OCI-LY7 (cell line): ENCODE results near the gene USH1C. TPM values are rescaled to one million over a fixed set of nuclear protein-coding genes. Genes with fewer than 3 reads are reported as not detected.
A peak's percentile ranks its signal among the peaks of the same experiment; 100 is the strongest.

Experiments used
- BruUV-seq: library from RNA; stranded (reverse); fragments of 400-500 nt; replicated peaks from 2 replicates; lab custom pipeline; 2021; lab: Mats Ljungman, UMichigan
- CTCF ChIA-PET: fragments of 300-600 bp; sonication (Branson Sonifier 250); formaldehyde crosslinking; loops from one replicate; lab custom pipeline; 2022; ENCODE audit warnings: antibody characterized with exemption; ENCODE audit not compliant: unreplicated experiment; lab: Charles Lee
- POLR2A ChIA-PET: fragments of 300-600 bp; sonication (Branson Sonifier 250); formaldehyde crosslinking; loops from one replicate; lab custom pipeline; 2022; ENCODE audit warnings: antibody characterized with exemption; lab: Charles Lee
- DNase-seq: peaks from one replicate; pipeline ENCODE4 v3.0.0-alpha.2; 2015; ENCODE audit warnings: low spot score
- H2AFZ ChIP-seq: fragments of 200-600 bp; sonication (generic), shearing (Covaris generic); 2 replicates; pipeline ENCODE4 v1.6.1; 2014; ENCODE audit warnings: mild to moderate bottlenecking, antibody characterized with exemption, low read length, moderate library complexity
- H3K27ac ChIP-seq: fragments of 200-600 bp; sonication (generic); 2 replicates; pipeline ENCODE4 v1.5.1; 2014; ENCODE audit warnings: mixed run types, low read depth, mild to moderate bottlenecking, moderate library complexity, low read length, inconsistent platforms; ENCODE audit not compliant: poor library complexity, severe bottlenecking
- H3K36me3 ChIP-seq: fragments of 200-600 bp; sonication (generic); 2 replicates; pipeline ENCODE4 v1.6.1; 2014; ENCODE audit warnings: mild to moderate bottlenecking, antibody characterized with exemption, low read length, moderate library complexity, mixed read lengths; ENCODE audit not compliant: insufficient read depth
- H3K4me1 ChIP-seq: fragments of 200-600 bp; sonication (generic); 2 replicates; pipeline ENCODE4 v1.5.1; 2014; ENCODE audit warnings: mild to moderate bottlenecking, low read length; ENCODE audit not compliant: insufficient read depth, poor library complexity, severe bottlenecking
- H3K4me2 ChIP-seq: fragments of 200-600 bp; sonication (generic); 2 replicates; pipeline ENCODE4 v1.6.1; 2014; ENCODE audit warnings: mild to moderate bottlenecking, low read length
- H3K4me3 ChIP-seq: fragments of 200-600 bp; sonication (generic); 2 replicates; pipeline ENCODE4 v1.5.1; 2014; ENCODE audit warnings: mild to moderate bottlenecking, low read depth, low read length; ENCODE audit not compliant: poor library complexity, severe bottlenecking
- H3K79me2 ChIP-seq: fragments of 200-600 bp; sonication (generic); 2 replicates; pipeline ENCODE4 v1.6.1; 2016; ENCODE audit warnings: low read depth, mild to moderate bottlenecking, low read length, moderate library complexity, mixed read lengths; ENCODE audit not compliant: insufficient read depth
- H3K9me2 ChIP-seq: fragments of 200-600 bp; sonication (generic); 2 replicates; pipeline ENCODE4 v1.6.1; 2016; ENCODE audit warnings: mild to moderate bottlenecking, low read length, mixed read lengths; ENCODE audit not compliant: insufficient read depth
- H3K9me3 ChIP-seq: fragments of 200-600 bp; sonication (generic); 2 replicates; pipeline ENCODE4 v1.6.1; 2014; ENCODE audit warnings: mild to moderate bottlenecking, mixed run types, low read length, mixed read lengths
- H4K20me1 ChIP-seq: fragments of 200-600 bp; sonication (generic); 2 replicates; pipeline ENCODE4 v1.6.1; 2014; ENCODE audit warnings: mild to moderate bottlenecking, antibody characterized with exemption, low read length, moderate library complexity, mixed read lengths; ENCODE audit not compliant: insufficient read depth
- EZH2phosphoT487 ChIP-seq: fragments of 200-600 bp; sonication (generic); IDR thresholded peaks from 2 replicates; pipeline ENCODE4 v1.6.1; 2018; ENCODE audit warnings: low read depth, borderline replicate concordance, mild to moderate bottlenecking, mixed run types, antibody characterized with exemption, low read length, moderate library complexity, mixed read lengths
- intact Hi-C: fragments of 100-400 bp; cut with micrococcal nuclease; formaldehyde crosslinking; loops from one replicate; pipeline ENCODE4 v1.10.0; 2022; ENCODE audit not compliant: unreplicated experiment
- total RNA-seq, 2 experiments: library from RNA; depleted of rRNA in 1 of 2; stranded (reverse); fragments of >200 nt in 1 of 2; shearing (Covaris generic) in 1 of 2; gene quantifications; 2 replicates each; pipeline ENCODE4 v1.2.3, GENCODE V29; 2014 to 2022
- TF ChIP-seq, protein P1 (sequence below): fragments of 200-600 bp; sonication (generic); conservative IDR thresholded peaks from 2 replicates; pipeline ENCODE4 v1.5.1; 2014; ENCODE audit warnings: mild to moderate bottlenecking, antibody characterized with exemption, low read length, moderate library complexity, mixed read lengths

The USH1C gene
- total RNA-seq, 2 experiments from 2014 or later, result not detected

DNA sequence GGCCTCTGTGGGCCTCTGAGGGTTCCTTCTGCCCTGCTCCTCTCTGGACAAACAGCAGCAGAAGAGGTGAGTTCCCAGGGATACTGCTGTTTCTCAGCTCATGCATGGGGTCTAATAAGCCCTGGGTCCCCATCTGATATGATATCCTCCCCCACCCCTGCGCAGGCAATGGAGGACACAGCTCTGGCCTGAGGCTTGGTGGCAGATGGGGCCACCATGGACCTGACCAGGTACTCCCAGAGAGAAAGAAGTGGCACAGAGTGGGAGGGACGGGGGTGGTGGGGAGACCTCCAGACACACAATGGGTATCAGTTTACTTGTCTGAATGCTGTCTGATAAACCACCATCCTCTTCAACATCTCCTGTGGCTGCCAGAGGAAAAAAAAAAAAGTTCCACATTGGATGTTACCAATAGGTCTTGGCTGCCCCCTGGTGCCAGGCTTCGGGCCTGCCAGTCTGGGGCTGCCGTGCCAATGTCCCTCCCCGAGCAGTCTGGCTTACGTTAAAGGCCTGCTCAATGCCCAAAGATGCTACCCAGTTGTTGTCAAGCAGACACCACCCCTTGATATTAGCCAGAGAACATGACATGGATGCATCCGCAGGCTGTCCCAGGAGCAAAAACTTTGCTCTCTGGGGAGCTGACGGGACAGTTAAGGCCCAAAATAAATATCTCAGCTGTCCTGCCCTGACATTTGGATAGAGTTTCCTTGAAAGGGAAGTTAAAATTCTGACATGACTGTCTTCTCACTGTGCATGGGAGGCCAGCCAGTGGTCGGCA lies 39.7 kb downstream of the USH1C start:
- H3K27ac ChIP-seq, result no peak overlapping the region
- no peaks in the 10 kb centered on the region for H3K36me3 ChIP-seq
- ChIA-PET CTCF (interaction anchor here (0.6 to 1.3 kb wide), 3 partner anchors 16 to 122 kb away, joined by 3 to 6 read pairs (median 3); no protein-coding TSS in a partner anchor), POLR2A (no interaction called here)
- no peaks in the 10 kb centered on the region for H4K20me1 ChIP-seq
- H3K9me2 ChIP-seq, result no peaks in the 10 kb centered on the region
- H3K79me2 ChIP-seq, result no peaks in the 10 kb centered on the region
- peak; percentile 81 for DNase-seq
- intact Hi-C loops, result loop anchor here (1.0 kb wide), 3 partner anchors 120 to 274 kb away; no protein-coding TSS in a partner anchor
- no peak overlapping the region for H2AFZ ChIP-seq
- H3K4me3 ChIP-seq, result no peak overlapping the region
- no TSS peak for BruUV-seq
- H3K9me3 ChIP-seq, result no peaks in the 10 kb centered on the region
- no peaks in the 10 kb centered on the region for H3K4me1 ChIP-seq
- TF ChIP-seq, protein P1, sequence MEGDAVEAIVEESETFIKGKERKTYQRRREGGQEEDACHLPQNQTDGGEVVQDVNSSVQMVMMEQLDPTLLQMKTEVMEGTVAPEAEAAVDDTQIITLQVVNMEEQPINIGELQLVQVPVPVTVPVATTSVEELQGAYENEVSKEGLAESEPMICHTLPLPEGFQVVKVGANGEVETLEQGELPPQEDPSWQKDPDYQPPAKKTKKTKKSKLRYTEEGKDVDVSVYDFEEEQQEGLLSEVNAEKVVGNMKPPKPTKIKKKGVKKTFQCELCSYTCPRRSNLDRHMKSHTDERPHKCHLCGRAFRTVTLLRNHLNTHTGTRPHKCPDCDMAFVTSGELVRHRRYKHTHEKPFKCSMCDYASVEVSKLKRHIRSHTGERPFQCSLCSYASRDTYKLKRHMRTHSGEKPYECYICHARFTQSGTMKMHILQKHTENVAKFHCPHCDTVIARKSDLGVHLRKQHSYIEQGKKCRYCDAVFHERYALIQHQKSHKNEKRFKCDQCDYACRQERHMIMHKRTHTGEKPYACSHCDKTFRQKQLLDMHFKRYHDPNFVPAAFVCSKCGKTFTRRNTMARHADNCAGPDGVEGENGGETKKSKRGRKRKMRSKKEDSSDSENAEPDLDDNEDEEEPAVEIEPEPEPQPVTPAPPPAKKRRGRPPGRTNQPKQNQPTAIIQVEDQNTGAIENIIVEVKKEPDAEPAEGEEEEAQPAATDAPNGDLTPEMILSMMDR, result peak; percentile 94
- TF ChIP-seq EZH2phosphoT487, result no peak
- no peak overlapping the region for H3K4me2 ChIP-seq

DNA sequence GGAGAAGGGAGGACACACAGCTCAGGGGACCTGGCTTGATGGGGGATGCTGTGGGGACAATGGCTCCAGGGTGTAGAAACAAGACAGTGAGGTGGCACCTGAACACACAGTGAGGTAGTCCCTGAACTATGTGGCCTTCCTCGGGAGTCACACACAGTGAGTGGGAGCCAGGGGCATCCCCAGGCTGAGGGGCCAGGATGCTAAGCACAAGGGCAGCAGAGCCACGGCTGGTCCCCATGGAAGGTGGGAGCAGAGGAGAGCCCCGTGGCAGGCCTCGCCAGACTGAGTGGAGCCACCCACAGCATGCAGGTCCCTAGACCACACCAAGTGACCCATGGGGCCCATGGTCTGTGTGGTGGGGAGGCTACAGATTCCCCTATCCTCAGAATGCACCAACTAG lies 41.6 kb downstream of the USH1C start:
- no peak overlapping the region for H3K4me2 ChIP-seq
- DNase-seq, result no peak
- intact Hi-C loops, result no loop called here
- no peaks in the 10 kb centered on the region for H3K79me2 ChIP-seq
- H3K9me3 ChIP-seq, result no peaks in the 10 kb centered on the region
- no peaks in the 10 kb centered on the region for H4K20me1 ChIP-seq
- no peaks in the 10 kb centered on the region for H3K4me1 ChIP-seq
- no peaks in the 10 kb centered on the region for H3K9me2 ChIP-seq
- ChIA-PET CTCF (no interaction called here), POLR2A (interaction anchor here (1.5 kb wide), 1 partner anchor 280 kb away, joined by 3 read pairs; no protein-coding TSS in a partner anchor)
- no peak for TF ChIP-seq EZH2phosphoT487
- TF ChIP-seq, protein P1, result no peak
- no peak overlapping the region for H3K4me3 ChIP-seq
- no peak overlapping the region for H3K27ac ChIP-seq
- no TSS peak for BruUV-seq
- H3K36me3 ChIP-seq, result no peaks in the 10 kb centered on the region
- H2AFZ ChIP-seq, result no peak overlapping the region

DNA sequence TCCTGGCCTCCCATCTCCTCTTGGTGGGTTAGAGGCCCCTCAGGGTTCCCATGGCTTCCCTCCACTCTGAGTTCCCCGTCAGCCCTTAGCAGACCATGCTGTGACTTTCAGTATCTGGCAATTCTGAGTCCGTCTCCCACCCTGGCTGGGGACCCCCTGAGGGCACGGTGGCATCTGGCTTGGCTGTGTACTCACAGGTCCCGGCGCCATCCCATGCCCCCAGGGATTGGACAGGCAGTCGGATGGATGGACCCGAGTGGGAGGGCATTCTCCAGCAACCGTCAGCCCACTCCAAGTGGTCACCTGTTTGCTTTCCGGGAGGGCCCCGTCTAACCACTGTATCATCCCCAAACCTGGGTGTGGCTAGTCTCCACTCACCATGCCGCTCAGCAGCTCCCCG lies 43.5 kb downstream of the USH1C start:
- CTCF ChIA-PET, result no interaction called here
- Histone ChIP-seq H3K27ac (no peak overlapping the region), H3K4me1 (no peaks in the 10 kb centered on the region)

More for the DNA sequence above, 43.5 kb downstream of the USH1C start:
- no peaks in the 10 kb centered on the region for H3K79me2 ChIP-seq
- intact Hi-C loops, result no loop called here
- no peaks in the 10 kb centered on the region for H3K36me3 ChIP-seq
- no peak overlapping the region for H3K4me3 ChIP-seq
- no TSS peak for BruUV-seq
- no peak overlapping the region for H3K4me2 ChIP-seq
- POLR2A ChIA-PET, result no interaction called here
- H3K9me3 ChIP-seq, result no peaks in the 10 kb centered on the region
- H2AFZ ChIP-seq, result no peak overlapping the region
- no peak for DNase-seq
- no peak for TF ChIP-seq EZH2phosphoT487
- TF ChIP-seq, protein P1, result no peak
- no peaks in the 10 kb centered on the region for H3K9me2 ChIP-seq
- H4K20me1 ChIP-seq, result no peaks in the 10 kb centered on the region
